GM18868 (cell line): ENCODE measurements around the gene PAX4.

Source experiments
- ATAC-seq: cut with Tn5 transposase; IDR thresholded peaks from one replicate; pipeline ENCODE4 v1.9.1; 2021; ENCODE audit warnings: mild to moderate bottlenecking, moderate library complexity; ENCODE audit not compliant: unreplicated experiment

Gene PAX4, protein sequence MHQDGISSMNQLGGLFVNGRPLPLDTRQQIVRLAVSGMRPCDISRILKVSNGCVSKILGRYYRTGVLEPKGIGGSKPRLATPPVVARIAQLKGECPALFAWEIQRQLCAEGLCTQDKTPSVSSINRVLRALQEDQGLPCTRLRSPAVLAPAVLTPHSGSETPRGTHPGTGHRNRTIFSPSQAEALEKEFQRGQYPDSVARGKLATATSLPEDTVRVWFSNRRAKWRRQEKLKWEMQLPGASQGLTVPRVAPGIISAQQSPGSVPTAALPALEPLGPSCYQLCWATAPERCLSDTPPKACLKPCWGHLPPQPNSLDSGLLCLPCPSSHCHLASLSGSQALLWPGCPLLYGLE

DNA sequence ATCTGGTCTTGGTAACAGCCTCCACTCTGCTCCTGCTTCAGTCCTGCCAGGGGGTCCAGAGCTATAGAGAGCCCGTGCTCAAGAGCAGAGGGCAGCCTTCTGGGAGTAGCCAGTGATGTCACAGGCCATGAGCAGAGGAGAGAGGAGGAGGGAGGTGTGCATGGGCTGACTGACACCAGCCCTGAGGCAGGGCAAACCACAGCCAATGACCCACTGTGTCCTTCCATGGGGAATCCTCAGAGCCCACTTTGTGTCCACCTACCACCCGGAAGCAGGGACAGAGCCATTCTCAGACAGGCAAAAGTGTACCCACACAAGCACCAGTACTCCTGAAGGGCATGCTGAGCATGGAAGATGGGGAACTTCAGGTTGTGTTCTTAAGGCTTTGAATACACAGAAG lies at the start of gene PAX4:
TSS of gene PAX4 (minus strand) at position 101 of the 400 bp plus-strand sequence. CDS start 2,214 bp downstream, outside the sequence.
- ATAC-seq: no peak

DNA sequence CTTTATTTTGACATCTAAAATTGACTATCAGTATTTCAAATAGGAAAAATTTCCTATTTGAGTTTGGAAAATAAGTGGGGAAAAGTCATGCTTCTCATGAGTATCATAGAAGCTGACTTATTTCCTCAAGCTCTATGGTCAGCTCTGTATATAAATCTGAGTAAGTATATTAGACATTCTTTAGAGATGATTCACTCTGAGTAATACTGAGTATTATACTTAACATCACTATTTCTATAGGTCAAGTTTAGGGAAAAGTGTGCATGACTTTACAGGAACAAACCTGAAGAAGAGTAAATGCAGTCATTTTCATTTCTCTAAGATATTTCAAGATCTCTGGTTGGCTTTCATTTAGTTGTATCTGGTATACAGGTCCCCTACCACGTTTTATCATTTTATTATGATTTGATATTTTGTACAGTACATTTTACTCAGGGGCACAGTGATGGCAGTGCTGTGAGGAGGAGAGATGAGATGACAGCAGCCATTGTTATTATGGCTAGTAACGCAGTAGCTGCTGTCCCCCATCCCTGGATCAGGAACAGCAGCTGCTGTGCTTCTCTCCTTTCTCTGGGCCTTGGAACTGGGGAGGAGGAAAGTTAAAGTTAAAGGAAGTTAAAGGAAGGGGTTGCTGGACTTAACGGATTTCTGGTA lies 49.2 kb upstream of the PAX4 start:
- ATAC-seq: peak; percentile 73

DNA sequence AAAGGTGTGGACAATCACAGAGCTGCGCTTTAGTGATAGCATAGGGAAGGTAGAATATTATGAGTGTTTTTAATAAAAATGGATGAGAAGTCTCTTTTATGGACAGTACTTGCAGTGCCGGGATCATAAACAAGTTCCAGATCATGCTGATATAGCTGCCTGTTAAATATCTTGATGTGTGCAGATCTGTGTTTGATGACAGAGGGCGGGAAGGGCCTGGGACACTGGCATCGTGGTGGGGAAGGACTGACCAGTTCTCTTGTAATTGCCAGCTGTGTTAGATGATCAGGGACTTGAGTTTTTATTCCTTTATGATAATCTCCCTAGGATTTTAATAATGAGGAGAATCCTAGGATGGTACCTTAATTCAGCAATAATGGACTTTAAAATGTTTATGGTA lies 48.7 kb upstream of the PAX4 start:
- no peak for ATAC-seq

DNA sequence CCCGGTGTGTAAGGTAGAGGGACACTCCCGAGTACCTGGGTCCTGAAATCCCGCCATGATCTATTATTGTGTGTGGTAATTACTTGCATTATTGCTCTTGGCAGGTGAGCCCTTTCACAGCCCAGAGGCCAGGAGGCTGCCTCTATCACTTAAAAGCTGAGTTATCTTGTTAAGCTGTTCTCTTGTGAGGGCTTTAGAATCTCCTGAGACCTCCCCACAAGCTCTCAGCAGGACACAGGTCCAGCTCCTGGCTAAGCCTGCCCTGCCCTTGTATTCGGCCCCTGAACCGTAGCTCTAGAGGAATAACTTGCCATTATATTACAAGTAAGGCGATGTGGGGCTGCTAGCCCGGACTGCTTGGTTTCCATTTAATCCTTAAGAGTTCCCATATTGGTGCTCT lies 48.0 kb upstream of the PAX4 start:
- no peak for ATAC-seq

DNA sequence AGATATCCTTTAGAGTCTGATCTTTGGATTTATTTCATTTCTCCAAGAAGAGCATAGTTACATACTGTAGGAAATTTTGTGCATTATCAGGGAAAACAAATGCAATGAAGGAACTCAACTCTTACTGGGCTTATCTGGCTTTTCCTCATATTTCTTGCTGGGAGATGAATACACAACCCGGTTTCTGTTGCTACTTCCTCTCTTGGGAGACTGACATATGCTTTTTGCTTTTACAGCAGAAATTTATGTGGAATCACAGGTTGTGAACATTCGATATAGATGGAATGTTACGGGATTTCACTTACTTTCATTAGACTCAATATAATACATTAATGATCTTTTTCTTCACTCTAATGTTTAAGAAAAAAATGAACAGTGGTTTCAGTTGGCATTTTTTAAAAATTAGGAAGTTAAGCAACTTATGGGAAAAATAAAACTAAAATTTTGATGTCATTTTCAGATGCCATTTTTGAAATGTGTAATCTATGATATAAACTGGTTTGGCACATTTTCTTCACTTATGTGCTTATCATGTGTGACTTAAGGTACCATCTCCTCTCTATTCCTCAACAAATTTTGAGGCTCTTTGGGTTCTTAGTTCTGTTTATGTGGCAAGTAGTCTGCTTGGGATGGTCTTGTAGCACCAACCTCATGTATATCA lies 41.2 kb upstream of the PAX4 start:
- no peak for ATAC-seq

DNA sequence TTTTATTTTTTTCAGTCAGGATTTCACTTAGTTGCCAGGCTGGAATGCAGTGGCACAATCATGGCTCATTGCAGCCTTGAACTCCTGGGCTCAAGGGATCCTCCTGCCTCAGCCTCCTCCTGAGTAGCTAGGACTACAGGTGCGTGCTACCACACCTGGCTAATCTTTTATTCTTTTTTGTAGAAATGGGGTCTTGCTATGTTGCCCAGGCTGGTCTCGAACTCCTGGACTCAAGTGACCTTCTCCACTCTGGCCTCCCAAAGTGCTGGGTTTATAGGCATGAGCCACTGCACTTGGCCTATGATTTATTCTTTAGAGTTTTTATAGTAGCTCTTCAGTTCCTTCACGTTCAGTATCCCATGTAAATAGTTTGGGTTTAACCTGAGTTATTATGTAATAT lies 39.6 kb upstream of the PAX4 start:
- ATAC-seq: no peak

DNA sequence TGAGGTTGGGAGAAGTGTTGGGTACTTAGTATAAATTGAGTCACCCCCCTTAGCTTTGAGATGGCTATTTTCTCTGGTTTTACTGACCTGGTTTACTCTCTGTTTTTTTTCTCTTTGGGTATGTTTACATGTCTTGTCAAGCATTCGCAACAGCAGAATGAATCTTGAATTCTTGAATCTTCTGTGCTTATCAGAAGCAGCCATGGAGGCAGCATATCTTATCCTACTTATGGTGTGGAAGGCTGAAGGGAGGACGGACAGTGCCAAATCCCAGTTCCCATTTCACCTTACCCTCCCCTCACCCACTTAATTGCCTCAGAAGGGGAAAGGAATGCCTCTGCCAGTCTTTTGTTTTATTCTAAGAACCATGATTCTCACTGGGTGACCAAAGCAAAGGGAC lies 37.8 kb upstream of the PAX4 start:
- ATAC-seq: no peak

DNA sequence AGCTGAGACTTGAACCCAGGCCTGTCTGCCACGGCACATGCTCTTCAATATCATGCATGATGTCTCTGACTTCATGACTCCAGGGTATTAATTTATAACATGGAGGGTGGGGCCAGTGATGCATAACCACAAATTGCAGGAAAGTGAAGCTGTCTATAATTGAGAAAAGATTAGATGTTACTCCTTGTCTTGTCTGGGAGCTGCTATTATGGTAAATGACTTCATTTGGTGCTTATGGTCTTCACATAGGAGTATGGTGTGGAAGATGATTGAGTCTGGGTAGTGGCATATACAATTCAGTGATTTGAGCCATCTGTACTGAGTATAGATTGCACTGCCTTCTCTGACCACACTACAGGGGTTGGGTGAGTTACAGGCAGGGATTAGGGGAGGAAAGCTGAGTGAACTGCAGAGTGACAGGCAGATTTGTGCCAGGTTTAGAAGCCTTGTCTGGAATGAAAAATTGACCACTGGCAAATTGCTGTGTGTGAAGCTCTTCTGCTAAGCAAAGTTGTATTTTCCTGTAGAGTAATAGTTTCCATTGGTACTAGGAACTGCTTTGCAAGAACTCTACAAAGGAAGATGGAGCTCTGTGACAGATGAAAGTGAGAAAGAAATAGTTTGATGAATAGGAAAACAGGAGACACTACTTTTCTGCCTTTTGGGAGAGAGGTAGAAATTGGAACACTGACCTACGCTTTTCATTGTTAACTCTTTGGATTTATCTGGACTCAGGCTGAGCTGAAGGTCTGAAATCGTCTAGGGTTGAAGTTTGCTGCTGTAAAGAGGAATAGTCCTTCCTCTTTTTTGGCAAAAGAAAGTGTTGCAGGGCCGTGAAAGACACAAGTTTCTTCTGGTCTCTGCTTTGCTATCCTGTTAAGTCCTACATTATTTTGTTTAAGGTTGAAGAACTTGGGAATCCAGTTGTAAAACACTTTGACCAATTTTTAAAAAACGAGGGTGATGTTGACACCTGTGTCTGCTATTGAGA lies 36.8 kb upstream of the PAX4 start:
- ATAC-seq: no peak

DNA sequence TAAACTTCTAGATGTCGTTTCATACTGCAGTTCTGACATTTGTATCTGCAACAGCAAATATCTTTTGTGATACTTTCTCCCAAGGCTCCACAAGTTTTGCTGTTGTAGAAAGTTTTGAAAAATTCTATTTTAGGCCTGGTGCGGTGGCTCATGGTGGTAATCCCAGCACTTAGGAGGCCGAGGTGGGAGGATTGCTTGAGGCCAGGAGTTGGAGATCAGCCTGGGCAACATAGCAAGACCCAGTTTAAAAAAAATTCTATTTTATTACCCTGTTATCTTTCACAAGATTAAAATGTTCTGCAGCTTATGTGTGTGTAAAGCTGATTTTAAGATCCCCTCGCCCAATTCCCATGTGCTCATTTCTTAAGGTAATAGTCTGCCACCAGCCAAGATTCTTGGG lies 35.5 kb upstream of the PAX4 start:
- no peak for ATAC-seq

DNA sequence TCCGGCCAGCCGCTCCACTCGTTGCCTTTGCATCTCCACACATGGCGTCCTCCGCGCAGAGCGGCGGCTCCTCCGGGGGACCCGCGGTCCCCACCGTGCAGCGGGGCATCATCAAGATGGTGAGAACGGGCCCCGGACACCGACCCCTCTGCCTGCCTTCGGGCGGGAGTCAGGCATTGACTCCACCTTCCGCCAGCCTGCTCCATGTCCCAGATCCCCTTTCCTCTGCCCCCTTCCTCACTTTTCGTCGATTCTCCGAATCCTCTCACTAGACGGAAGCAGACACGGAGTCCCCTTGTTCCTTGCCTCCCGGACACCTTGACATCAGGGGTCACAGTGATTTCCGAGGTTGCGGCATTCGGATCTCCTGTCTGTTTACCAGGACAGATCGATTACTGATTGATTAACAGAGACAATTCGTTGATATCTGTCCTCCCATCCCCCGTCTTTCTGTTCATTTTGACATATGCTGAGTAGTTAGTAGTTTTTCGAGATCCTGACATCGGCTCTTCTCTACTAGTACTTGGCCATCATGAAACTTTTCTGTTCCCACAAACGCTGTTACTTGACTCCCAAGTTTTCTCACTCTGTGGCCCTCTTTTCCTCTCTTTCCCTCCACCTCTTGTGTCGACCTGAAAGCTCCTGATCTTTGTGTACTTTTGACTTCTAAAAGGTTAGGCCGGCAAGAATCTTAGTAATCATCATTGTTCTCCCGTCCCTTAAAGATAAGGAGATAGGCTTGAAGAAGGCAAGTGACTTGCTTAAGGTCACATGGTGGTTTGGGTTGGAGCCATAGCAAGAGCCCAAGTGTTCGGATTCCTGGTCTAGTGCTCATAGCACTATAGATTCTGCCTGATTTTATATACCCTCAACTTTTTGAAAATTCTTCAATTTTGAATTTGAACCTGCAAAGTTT lies 34.6 kb upstream of the PAX4 start:
- peak; percentile 7 for ATAC-seq

DNA sequence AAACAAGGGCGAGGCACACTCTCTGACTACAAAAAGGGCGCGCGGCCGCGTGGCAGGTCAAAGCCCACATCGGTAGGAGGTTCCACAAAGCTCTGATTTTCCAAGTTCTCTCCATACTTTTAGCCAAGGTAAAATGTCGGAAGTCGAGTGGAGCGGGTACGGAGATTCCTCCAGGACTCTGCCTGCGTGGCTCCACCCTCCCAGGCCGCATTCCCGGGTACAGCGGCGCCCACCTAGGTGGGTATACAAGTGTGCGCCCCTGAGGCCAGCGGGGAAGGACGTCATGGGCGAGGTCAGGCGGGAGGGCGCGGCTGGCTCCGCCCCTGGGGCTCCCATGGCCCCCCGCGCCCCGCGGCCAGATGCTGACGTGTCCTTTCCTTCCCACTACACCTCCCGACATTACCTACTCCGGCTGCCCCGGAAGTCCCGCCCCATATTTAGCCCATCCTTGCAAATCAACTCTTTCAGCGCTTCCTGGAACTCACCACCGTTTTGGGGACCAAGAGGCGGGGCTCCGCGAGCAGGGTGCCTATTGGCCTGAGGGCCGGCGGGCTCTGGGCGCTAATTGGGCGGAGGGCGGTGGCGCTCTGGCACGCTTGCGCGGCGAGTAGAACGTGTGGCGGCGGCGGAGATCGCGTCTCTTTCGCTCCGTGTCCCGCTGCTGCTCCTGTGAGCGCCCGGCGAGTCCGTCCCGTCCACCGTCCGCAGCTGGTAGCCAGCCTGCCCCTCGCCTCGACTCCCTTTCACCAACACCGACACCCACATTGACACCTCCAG lies 33.8 kb upstream of the PAX4 start, which contains the start of gene SND1:
TSS of gene SND1 (plus strand) at position 639 of the 777 bp plus-strand sequence. CDS start 180 bp downstream, outside the sequence.
- peak; percentile 93 for ATAC-seq

DNA sequence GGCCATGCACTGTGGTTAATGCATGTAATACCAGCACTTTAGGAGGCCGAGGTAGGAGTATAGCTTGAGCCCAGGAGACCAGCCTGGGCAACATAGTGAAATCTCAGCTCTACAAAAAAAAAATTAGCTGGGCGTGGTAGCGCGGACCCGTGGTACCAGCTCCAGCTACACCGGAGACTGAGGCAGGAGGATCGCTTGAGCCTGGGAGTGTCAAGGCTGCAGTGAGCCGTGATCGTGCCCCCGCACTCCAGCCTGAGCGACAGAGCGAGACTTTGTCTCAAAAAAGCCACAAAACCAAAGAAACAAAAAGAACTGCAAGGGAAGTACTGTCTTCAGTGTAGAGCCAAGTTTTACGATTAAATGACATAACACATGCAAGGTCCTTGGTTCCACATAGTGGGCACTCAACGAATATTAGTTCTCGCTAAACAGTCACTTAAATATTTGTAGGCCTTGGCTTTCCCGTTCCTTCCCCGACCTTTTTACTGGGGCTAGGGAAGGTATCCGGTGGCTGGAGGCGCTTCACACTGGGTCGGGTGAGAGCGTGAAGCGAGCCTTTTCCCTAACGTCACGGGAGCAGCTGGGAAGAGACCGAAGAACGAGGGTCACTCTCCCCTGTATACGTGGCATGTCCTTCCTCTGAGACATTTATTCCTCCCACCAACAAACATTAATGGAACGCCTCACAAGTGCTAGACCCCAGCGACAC lies 33.1 kb upstream of the PAX4 start:
- ATAC-seq: no peak

DNA sequence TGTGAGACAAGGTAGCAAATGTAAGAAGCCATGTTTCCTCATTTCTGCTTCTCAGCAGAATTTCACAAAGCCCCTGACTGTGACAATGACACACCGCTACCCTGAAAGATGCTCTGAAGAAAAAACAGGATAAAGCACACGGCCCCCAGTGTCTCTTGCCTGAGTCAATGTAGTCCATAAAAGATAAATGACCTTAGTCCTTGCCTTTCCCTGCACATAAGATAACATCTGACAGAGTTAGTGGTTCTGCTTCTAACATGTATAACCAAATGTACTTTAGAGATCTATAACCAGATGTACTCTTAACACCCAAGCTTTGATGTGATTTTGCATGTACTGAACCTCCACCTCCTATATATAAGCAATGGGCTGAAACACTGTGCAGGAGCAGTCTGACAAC lies 31.0 kb upstream of the PAX4 start:
- no peak for ATAC-seq

DNA sequence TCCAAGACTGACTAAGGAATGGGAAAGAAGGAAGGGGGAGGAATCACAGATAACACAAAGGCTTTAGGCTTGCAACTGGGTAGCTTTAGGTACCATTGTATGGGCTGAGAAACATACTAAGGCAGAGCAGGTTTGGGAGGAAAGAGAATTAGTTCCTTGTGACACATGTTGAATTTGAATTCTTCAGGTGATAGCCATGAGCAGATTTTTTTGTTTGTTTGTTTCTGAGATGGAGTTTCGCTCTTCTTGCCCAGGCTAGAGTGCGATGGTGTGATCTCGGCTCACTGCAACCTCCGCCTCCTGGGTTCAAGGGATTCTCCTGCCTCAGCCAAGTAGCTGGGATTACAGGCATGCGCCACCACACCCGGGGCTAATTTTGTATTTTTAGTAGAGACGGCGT lies 29.7 kb upstream of the PAX4 start:
- no peak for ATAC-seq

DNA sequence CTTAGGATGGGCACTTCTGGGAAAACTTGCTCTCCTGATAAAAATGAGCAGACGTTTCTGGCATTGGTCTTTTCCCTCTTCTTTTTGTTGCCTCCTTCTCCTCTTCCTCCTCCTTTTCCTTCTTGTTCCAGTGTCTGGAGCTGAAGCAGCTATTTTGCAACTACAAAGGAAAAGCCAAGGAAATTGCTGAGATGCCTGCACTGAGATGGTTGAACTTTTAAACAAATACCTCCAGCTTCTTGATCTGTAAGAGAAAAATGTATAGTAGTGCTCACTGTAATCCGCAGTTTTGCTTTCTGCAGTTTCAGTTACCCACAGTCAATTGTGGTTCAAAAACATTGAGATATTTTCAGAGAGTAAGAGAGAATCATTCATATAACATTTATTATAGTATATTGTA lies 26.5 kb upstream of the PAX4 start:
- ATAC-seq: no peak

DNA sequence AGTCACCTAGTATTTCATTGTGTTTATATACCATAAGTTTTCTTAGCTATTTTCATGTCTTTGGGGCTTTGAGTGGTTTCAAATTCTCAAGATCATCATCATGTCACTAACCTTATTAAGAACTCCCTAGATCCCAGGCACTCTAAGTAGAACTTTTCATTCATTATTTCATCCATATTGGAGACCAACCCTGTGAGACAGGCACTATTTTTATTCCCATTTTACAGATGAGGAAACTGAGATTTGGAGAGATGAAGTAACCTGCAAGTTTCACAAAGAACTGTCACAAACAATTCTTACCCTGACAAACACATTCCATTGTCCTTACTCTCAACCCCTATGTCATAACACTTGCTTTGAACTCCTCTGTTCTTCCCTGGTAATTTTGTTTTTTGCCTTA lies 20.3 kb upstream of the PAX4 start:
- ATAC-seq: no peak

DNA sequence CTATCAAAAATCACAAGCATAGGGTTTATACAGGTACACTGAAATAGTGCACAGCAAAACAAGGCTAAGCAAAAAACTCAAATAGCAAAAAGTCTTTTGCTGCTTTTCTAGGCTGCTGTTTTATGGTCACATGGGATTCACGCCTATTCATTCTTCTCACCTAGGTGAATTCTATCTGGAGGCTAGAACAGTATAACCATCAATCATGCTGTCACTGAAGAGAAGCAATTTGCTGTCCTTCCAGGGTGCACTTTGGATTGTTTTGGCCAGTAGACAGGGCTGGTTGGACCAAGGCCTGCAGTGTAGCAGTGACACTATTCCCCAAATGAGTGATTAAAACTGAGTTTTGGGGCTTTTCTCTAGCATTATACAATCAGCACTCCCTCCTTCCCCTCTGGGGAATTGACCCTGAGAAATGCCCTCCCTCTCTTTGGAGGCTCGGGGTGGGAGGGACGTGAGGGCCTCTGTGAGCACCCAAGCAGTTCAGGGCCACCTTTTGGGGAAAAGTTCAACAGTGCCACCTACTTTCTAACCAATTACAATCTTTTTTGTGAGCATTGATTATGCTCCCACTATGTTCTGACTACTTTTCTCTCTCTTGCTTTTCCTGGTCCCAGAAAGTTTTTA lies 17.8 kb upstream of the PAX4 start:
- peak; percentile 59 for ATAC-seq
